ENCODE measurements around the gene PCDHGA3.
A peak's percentile ranks its signal among the peaks of the same experiment; 100 is the strongest.
"Not testable (repeated sequence)": the region's sequence is repeated elsewhere in the genome, so short reads cannot be mapped to it uniquely, and the experiment has no call there.

The PCDHGA3 gene

GRCh38 chr5:141330299-141331080, 13.1 kb upstream of the PCDHGA3 start, which contains the start of gene PCDHGA1:
TSS of gene PCDHGA1 (plus strand) at chr5:141330514.
- Histone ChIP-seq H2AK5ac (ENCODE audit: low read depth, low read length) (no peak within 1 kb of the TSS), H3K23ac (ENCODE audit: low read depth, low read length, poor library complexity) (no peak within 1 kb of the TSS), H2BK15ac (ENCODE audit: low read length) (no peak within 1 kb of the TSS), H3K79me1 (ENCODE audit: low read depth, low read length) (no peaks in the 10 kb centered on the region), H3K4me3 (ENCODE audit: low read length in 2 of 2) (peak within 1 kb of the TSS in 1 of 2 donors; percentile 2), H2AFZ (ENCODE audit: low read length) (peak within 1 kb of the TSS; percentile 70), H3K18ac (ENCODE audit: low read length) (no peak within 1 kb of the TSS), H3K14ac (ENCODE audit: low read length) (no peak within 1 kb of the TSS), H4K8ac (ENCODE audit: low read depth, low read length) (no peak within 1 kb of the TSS), H3K9me3 (replicated peaks in 1 of 2; ENCODE audit: control insufficient read depth in 2 of 2, insufficient read depth in 1 of 2, low read depth in 1 of 2, low read length in 2 of 2) (peaks cover 26 to 31% of the 10 kb centered on the region in 2 donors), H3K27me3 (ENCODE audit: control insufficient read depth in 3 of 3, insufficient read depth in 3 of 3, low read depth in 1 of 3, low read length in 3 of 3) (no peaks in the 10 kb centered on the region), H3K4me2 (ENCODE audit: insufficient read depth, low read length, poor library complexity, severe bottlenecking) (no peak within 1 kb of the TSS), H2BK12ac (ENCODE audit: low read length) (no peak within 1 kb of the TSS), H3K9ac (ENCODE audit: low read depth, low read length, poor library complexity) (no peak within 1 kb of the TSS), H2BK120ac (ENCODE audit: low read depth, low read length) (no peak within 1 kb of the TSS), H3K27ac (replicated peaks; ENCODE audit: low read length) (no peak within 1 kb of the TSS), H3K4me1 (ENCODE audit: control insufficient read depth in 2 of 2, insufficient read depth in 1 of 2, low read depth in 1 of 2, low read length in 2 of 2) (no peaks in the 10 kb centered on the region), H4K91ac (ENCODE audit: low read depth, low read length, poor library complexity) (no peak within 1 kb of the TSS), H2BK5ac (ENCODE audit: low read length) (no peak within 1 kb of the TSS), H3K36me3 (replicated peaks in 1 of 2; ENCODE audit: control insufficient read depth in 2 of 2, insufficient read depth in 2 of 2, low read length in 2 of 2) (peaks cover 0 to 2% of the 10 kb centered on the region in 2 donors), H3K4ac (ENCODE audit: low read length) (no peak within 1 kb of the TSS)
- WGBS, 2 donors (ENCODE audit: extremely low coverage in 2 of 2, insufficient read length in 2 of 2, insufficient replicate concordance in 1 of 2): no CpG with 5 or more reads among the region's 21 CpGs
- DNase-seq (ENCODE audit: low spot score): no peak

GRCh38 chr5:141332571-141332970, 11.1 kb upstream of the PCDHGA3 start:
- not testable (repeated sequence) for H2AFZ ChIP-seq (ENCODE audit: low read length); H2BK12ac ChIP-seq (ENCODE audit: low read length); H4K8ac ChIP-seq (ENCODE audit: low read depth, low read length); H2AK5ac ChIP-seq (ENCODE audit: low read depth, low read length); H3K4ac ChIP-seq (ENCODE audit: low read length); DNase-seq (ENCODE audit: low spot score); H3K4me1 ChIP-seq (ENCODE audit: control insufficient read depth in 2 of 2, insufficient read depth in 1 of 2, low read depth in 1 of 2, low read length in 2 of 2); H2BK120ac ChIP-seq (ENCODE audit: low read depth, low read length); H2BK5ac ChIP-seq (ENCODE audit: low read length); H3K18ac ChIP-seq (ENCODE audit: low read length); H3K4me2 ChIP-seq (ENCODE audit: insufficient read depth, low read length, poor library complexity, severe bottlenecking); H3K27ac ChIP-seq (replicated peaks; ENCODE audit: low read length); H3K9ac ChIP-seq (ENCODE audit: low read depth, low read length, poor library complexity); H2BK15ac ChIP-seq (ENCODE audit: low read length); H4K91ac ChIP-seq (ENCODE audit: low read depth, low read length, poor library complexity); H3K23ac ChIP-seq (ENCODE audit: low read depth, low read length, poor library complexity); H3K4me3 ChIP-seq (ENCODE audit: low read length in 2 of 2); H3K27me3 ChIP-seq (ENCODE audit: control insufficient read depth in 3 of 3, insufficient read depth in 3 of 3, low read depth in 1 of 3, low read length in 3 of 3); H3K79me1 ChIP-seq (ENCODE audit: low read depth, low read length); H3K36me3 ChIP-seq (replicated peaks in 1 of 2; ENCODE audit: control insufficient read depth in 2 of 2, insufficient read depth in 2 of 2, low read length in 2 of 2); H3K14ac ChIP-seq (ENCODE audit: low read length)
- no CpG with 5 or more reads among the region's 39 CpGs for WGBS, 2 donors (ENCODE audit: extremely low coverage in 2 of 2, insufficient read length in 2 of 2, insufficient replicate concordance in 1 of 2)
- H3K9me3 ChIP-seq (replicated peaks in 1 of 2; ENCODE audit: control insufficient read depth in 2 of 2, insufficient read depth in 1 of 2, low read depth in 1 of 2, low read length in 2 of 2): peaks cover 21 to 27% of the 10 kb centered on the region in 2 donors

- Histone ChIP-seq H3K27ac (replicated peaks; ENCODE audit: low read length) (no peak within 1 kb of the TSS), H3K4me3 (ENCODE audit: low read length in 2 of 2) (no peak within 1 kb of the TSS), H3K27me3 (ENCODE audit: control insufficient read depth in 3 of 3, insufficient read depth in 3 of 3, low read depth in 1 of 3, low read length in 3 of 3) (no peaks in the 10 kb centered on the region), H3K4ac (ENCODE audit: low read length) (no peak within 1 kb of the TSS), H2BK120ac (ENCODE audit: low read depth, low read length) (no peak within 1 kb of the TSS), H3K4me1 (ENCODE audit: control insufficient read depth in 2 of 2, insufficient read depth in 1 of 2, low read depth in 1 of 2, low read length in 2 of 2) (no peaks in the 10 kb centered on the region), H4K91ac (ENCODE audit: low read depth, low read length, poor library complexity) (no peak within 1 kb of the TSS), H3K36me3 (replicated peaks in 1 of 2; ENCODE audit: control insufficient read depth in 2 of 2, insufficient read depth in 2 of 2, low read length in 2 of 2) (peaks cover 0 to 2% of the 10 kb centered on the region in 2 donors), H4K8ac (ENCODE audit: low read depth, low read length) (no peak within 1 kb of the TSS), H3K9ac (ENCODE audit: low read depth, low read length, poor library complexity) (no peak within 1 kb of the TSS), H3K9me3 (replicated peaks in 1 of 2; ENCODE audit: control insufficient read depth in 2 of 2, insufficient read depth in 1 of 2, low read depth in 1 of 2, low read length in 2 of 2) (peaks cover 15 to 17% of the 10 kb centered on the region in 2 donors), H2AFZ (ENCODE audit: low read length) (no peak within 1 kb of the TSS), H3K23ac (ENCODE audit: low read depth, low read length, poor library complexity) (no peak within 1 kb of the TSS), H3K14ac (ENCODE audit: low read length) (no peak within 1 kb of the TSS), H2BK5ac (ENCODE audit: low read length) (no peak within 1 kb of the TSS), H2BK15ac (ENCODE audit: low read length) (no peak within 1 kb of the TSS), H2AK5ac (ENCODE audit: low read depth, low read length) (no peak within 1 kb of the TSS), H3K79me1 (ENCODE audit: low read depth, low read length) (no peaks in the 10 kb centered on the region), H3K4me2 (ENCODE audit: insufficient read depth, low read length, poor library complexity, severe bottlenecking) (no peak within 1 kb of the TSS), H2BK12ac (ENCODE audit: low read length) (no peak within 1 kb of the TSS), H3K18ac (ENCODE audit: low read length) (no peak within 1 kb of the TSS)
- DNase-seq (ENCODE audit: low spot score): no peak
- no CpG with 5 or more reads among the region's 27 CpGs for WGBS, 2 donors (ENCODE audit: extremely low coverage in 2 of 2, insufficient read length in 2 of 2, insufficient replicate concordance in 1 of 2)
Observed at GRCh38 chr5:141338538-141339306, 4.9 kb upstream of the PCDHGA3 start, which contains the start of gene PCDHGA2. TSS of gene PCDHGA2 (plus strand) at chr5:141338760.

DNA sequence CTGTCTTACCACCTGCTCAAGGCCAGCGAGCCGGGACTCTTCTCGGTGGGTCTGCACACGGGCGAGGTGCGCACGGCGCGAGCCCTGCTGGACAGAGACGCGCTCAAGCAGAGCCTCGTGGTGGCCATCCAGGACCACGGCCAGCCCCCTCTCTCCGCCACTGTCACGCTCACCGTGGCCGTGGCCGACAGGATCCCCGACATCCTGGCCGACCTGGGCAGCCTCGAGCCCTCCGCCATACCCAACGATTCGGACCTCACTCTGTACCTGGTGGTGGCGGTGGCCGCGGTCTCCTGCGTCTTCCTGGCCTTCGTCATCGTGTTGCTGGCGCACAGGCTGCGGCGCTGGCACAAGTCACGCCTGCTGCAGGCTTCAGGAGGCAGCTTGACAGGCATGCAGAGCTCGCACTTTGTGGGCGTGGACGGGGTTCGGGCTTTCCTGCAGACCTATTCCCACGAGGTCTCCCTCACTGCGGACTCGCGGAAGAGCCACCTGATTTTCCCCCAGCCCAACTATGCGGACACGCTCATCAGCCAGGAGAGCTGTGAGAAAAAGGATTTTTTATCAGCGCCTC, 2.8 kb upstream of the PCDHGA3 start:
- peaks cover 20 to 32% of the 10 kb centered on the region in 2 donors for H3K9me3 ChIP-seq (replicated peaks in 1 of 2; ENCODE audit: control insufficient read depth in 2 of 2, insufficient read depth in 1 of 2, low read depth in 1 of 2, low read length in 2 of 2)
- H3K18ac ChIP-seq (ENCODE audit: low read length); H3K27ac ChIP-seq (replicated peaks; ENCODE audit: low read length); H4K91ac ChIP-seq (ENCODE audit: low read depth, low read length, poor library complexity); H3K4ac ChIP-seq (ENCODE audit: low read length); H3K4me2 ChIP-seq (ENCODE audit: insufficient read depth, low read length, poor library complexity, severe bottlenecking); H2BK5ac ChIP-seq (ENCODE audit: low read length); H3K36me3 ChIP-seq (replicated peaks in 1 of 2; ENCODE audit: control insufficient read depth in 2 of 2, insufficient read depth in 2 of 2, low read length in 2 of 2); H3K14ac ChIP-seq (ENCODE audit: low read length); H3K27me3 ChIP-seq (ENCODE audit: control insufficient read depth in 3 of 3, insufficient read depth in 3 of 3, low read depth in 1 of 3, low read length in 3 of 3); DNase-seq (ENCODE audit: low spot score); H3K9ac ChIP-seq (ENCODE audit: low read depth, low read length, poor library complexity); H2BK15ac ChIP-seq (ENCODE audit: low read length); H3K79me1 ChIP-seq (ENCODE audit: low read depth, low read length); H2BK12ac ChIP-seq (ENCODE audit: low read length); H3K4me1 ChIP-seq (ENCODE audit: control insufficient read depth in 2 of 2, insufficient read depth in 1 of 2, low read depth in 1 of 2, low read length in 2 of 2); H2AK5ac ChIP-seq (ENCODE audit: low read depth, low read length); H2AFZ ChIP-seq (ENCODE audit: low read length); H3K4me3 ChIP-seq (ENCODE audit: low read length in 2 of 2); H2BK120ac ChIP-seq (ENCODE audit: low read depth, low read length); H4K8ac ChIP-seq (ENCODE audit: low read depth, low read length); H3K23ac ChIP-seq (ENCODE audit: low read depth, low read length, poor library complexity): not testable (repeated sequence)
- WGBS, 2 donors (ENCODE audit: extremely low coverage in 2 of 2, insufficient read length in 2 of 2, insufficient replicate concordance in 1 of 2): no CpG with 5 or more reads among the region's 45 CpGs
